Measurements from ENCODE around the gene ETFDH. TPM values are rescaled to one million over a fixed set of nuclear protein-coding genes. Genes with fewer than 3 reads are reported as not detected.
"Not testable (repeated sequence)": the region's sequence is repeated elsewhere in the genome, so short reads cannot be mapped to it uniquely, and the experiment has no call there.

ETFDH gene
- total RNA-seq, 2 experiments from 2014 or later, result 13.3 to 19.2 TPM

GRCh38 chr4:158652920-158653319 lies 19.2 kb upstream of the ETFDH start:
- peak overlapping the region; percentile 70 for H2AFZ ChIP-seq (ENCODE audit: low read length)
- no peak overlapping the region for H3K4me3 ChIP-seq (ENCODE audit: low read depth, low read length, poor library complexity, severe bottlenecking)
- no peaks in the 10 kb centered on the region for H3K79me2 ChIP-seq (ENCODE audit: insufficient read depth, low read depth, low read length)
- no peaks in the 10 kb centered on the region for H3K4me1 ChIP-seq (ENCODE audit: insufficient read depth, low read length, poor library complexity, severe bottlenecking)
- TF ChIP-seq EZH2phosphoT487 (IDR thresholded peaks at IDR 0.05; ENCODE audit: borderline replicate concordance, low read depth, low read length), result no peak
- TF ChIP-seq, protein P1, sequence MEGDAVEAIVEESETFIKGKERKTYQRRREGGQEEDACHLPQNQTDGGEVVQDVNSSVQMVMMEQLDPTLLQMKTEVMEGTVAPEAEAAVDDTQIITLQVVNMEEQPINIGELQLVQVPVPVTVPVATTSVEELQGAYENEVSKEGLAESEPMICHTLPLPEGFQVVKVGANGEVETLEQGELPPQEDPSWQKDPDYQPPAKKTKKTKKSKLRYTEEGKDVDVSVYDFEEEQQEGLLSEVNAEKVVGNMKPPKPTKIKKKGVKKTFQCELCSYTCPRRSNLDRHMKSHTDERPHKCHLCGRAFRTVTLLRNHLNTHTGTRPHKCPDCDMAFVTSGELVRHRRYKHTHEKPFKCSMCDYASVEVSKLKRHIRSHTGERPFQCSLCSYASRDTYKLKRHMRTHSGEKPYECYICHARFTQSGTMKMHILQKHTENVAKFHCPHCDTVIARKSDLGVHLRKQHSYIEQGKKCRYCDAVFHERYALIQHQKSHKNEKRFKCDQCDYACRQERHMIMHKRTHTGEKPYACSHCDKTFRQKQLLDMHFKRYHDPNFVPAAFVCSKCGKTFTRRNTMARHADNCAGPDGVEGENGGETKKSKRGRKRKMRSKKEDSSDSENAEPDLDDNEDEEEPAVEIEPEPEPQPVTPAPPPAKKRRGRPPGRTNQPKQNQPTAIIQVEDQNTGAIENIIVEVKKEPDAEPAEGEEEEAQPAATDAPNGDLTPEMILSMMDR (conservative IDR thresholded peaks at IDR 0.05; ENCODE audit: low read length), result no peak
- intact Hi-C loops (cut with micrococcal nuclease; ENCODE audit: unreplicated experiment), result no loop called here
- no peak overlapping the region for H3K27ac ChIP-seq (ENCODE audit: low read depth, low read length, poor library complexity, severe bottlenecking)
- no peaks in the 10 kb centered on the region for H4K20me1 ChIP-seq (ENCODE audit: insufficient read depth, low read length)
- H3K4me2 ChIP-seq (ENCODE audit: low read length), result peak overlapping the region; percentile 11; the same call in 1 of the 2 replicates
- H3K36me3 ChIP-seq (ENCODE audit: insufficient read depth, low read length), result no peaks in the 10 kb centered on the region
- H3K9me2 ChIP-seq (ENCODE audit: insufficient read depth, low read length), result no peaks in the 10 kb centered on the region
- POLR2A ChIA-PET, result no interaction called here
- H3K9me3 ChIP-seq (ENCODE audit: low read length), result no peaks in the 10 kb centered on the region
- no peak for DNase-seq (ENCODE audit: low spot score)
- CTCF ChIA-PET (ENCODE audit: unreplicated experiment), result no interaction called here
- BruUV-seq (replicated peaks), result no TSS peak

DNA sequence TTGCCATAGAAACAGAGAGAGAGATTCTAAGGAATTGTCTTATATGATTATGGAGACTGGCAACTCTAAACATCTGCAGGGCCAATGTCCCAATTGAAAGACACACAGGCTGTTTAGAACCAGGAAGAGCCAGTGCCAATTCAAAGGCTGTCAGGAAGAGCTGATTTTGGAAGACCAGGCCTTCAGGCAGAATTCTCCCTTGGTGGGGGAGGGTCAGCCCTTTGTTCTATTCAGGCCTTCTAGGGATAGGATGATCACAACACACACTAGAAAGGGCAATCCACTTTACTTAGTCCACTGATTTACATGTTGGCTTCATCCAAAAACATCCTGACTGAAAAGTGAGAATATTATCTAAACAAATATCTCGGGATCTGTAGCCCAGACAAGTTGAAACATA lies 15.7 kb upstream of the ETFDH start:
- intact Hi-C loops (cut with micrococcal nuclease; ENCODE audit: unreplicated experiment), result no loop called here
- Histone ChIP-seq H2AFZ (ENCODE audit: low read length) (no peak overlapping the region), H3K4me1 (ENCODE audit: insufficient read depth, low read length, poor library complexity, severe bottlenecking) (no peaks in the 10 kb centered on the region), H3K9me3 (ENCODE audit: low read length) (no peaks in the 10 kb centered on the region), H3K36me3 (ENCODE audit: insufficient read depth, low read length) (no peaks in the 10 kb centered on the region), H3K27ac (ENCODE audit: low read depth, low read length, poor library complexity, severe bottlenecking) (no peak overlapping the region), H3K4me2 (ENCODE audit: low read length) (no peak overlapping the region), H4K20me1 (ENCODE audit: insufficient read depth, low read length) (no peaks in the 10 kb centered on the region), H3K4me3 (ENCODE audit: low read depth, low read length, poor library complexity, severe bottlenecking) (no peak overlapping the region), H3K79me2 (ENCODE audit: insufficient read depth, low read depth, low read length) (no peaks in the 10 kb centered on the region), H3K9me2 (ENCODE audit: insufficient read depth, low read length) (no peaks in the 10 kb centered on the region)
- ChIA-PET CTCF (ENCODE audit: unreplicated experiment) (interaction anchor here (0.6 kb wide), 1 partner anchor 496 kb away, joined by 4 read pairs; no protein-coding TSS in a partner anchor), POLR2A (interaction anchor here (0.6 to 0.7 kb wide), 3 partner anchors 26 to 445 kb away, joined by 3 to 4 read pairs (median 4); no protein-coding TSS in a partner anchor)
- no TSS peak for BruUV-seq (replicated peaks)
- no peak for DNase-seq (ENCODE audit: low spot score)
- no peak for TF ChIP-seq EZH2phosphoT487 (IDR thresholded peaks at IDR 0.05; ENCODE audit: borderline replicate concordance, low read depth, low read length)
- TF ChIP-seq, protein P1 (conservative IDR thresholded peaks at IDR 0.05; ENCODE audit: low read length), result no peak

GRCh38 chr4:158657291-158657690 lies 14.8 kb upstream of the ETFDH start:
- intact Hi-C loops (cut with micrococcal nuclease; ENCODE audit: unreplicated experiment), result no loop called here
- H3K4me3 ChIP-seq (ENCODE audit: low read depth, low read length, poor library complexity, severe bottlenecking), result no peak overlapping the region
- no peaks in the 10 kb centered on the region for H3K9me3 ChIP-seq (ENCODE audit: low read length)
- no peak overlapping the region for H2AFZ ChIP-seq (ENCODE audit: low read length)
- no peaks in the 10 kb centered on the region for H3K79me2 ChIP-seq (ENCODE audit: insufficient read depth, low read depth, low read length)
- ChIA-PET POLR2A (interaction anchor here (0.6 to 0.7 kb wide), 2 partner anchors 141 to 582 kb away, joined by 3 read pairs; no protein-coding TSS in a partner anchor), CTCF (ENCODE audit: unreplicated experiment) (no interaction called here)
- H3K9me2 ChIP-seq (ENCODE audit: insufficient read depth, low read length), result no peaks in the 10 kb centered on the region
- H3K36me3 ChIP-seq (ENCODE audit: insufficient read depth, low read length), result no peaks in the 10 kb centered on the region
- DNase-seq (ENCODE audit: low spot score), result no peak
- no peak overlapping the region for H3K27ac ChIP-seq (ENCODE audit: low read depth, low read length, poor library complexity, severe bottlenecking)
- no TSS peak for BruUV-seq (replicated peaks)
- TF ChIP-seq, protein P1 (conservative IDR thresholded peaks at IDR 0.05; ENCODE audit: low read length), result no peak
- TF ChIP-seq EZH2phosphoT487 (IDR thresholded peaks at IDR 0.05; ENCODE audit: borderline replicate concordance, low read depth, low read length), result no peak
- no peaks in the 10 kb centered on the region for H4K20me1 ChIP-seq (ENCODE audit: insufficient read depth, low read length)
- H3K4me2 ChIP-seq (ENCODE audit: low read length), result no peak overlapping the region
- H3K4me1 ChIP-seq (ENCODE audit: insufficient read depth, low read length, poor library complexity, severe bottlenecking), result no peaks in the 10 kb centered on the region

DNA sequence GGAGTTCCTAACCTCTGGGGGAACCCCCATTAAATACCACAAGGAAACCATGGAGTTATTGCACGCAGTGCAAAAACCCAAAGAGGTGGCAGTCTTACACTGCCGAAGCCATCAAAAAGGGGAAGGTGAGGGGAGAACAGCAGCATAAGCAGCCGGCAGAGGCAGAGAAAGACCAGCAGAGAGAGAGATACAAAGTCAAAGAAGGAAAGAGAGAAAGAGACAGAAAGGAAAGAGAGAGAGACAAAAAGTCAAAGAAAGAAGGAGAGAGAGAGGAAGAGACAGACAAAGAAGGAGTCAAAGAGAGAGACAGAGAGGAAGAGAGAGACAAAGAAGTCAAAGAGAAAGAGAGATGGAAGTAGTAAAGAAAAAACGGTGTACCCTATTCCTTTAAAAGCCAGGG lies 8.8 kb upstream of the ETFDH start:
- POLR2A ChIA-PET; CTCF ChIA-PET (ENCODE audit: unreplicated experiment); BruUV-seq (replicated peaks); H3K9me2 ChIP-seq (ENCODE audit: insufficient read depth, low read length); H3K4me1 ChIP-seq (ENCODE audit: insufficient read depth, low read length, poor library complexity, severe bottlenecking); H4K20me1 ChIP-seq (ENCODE audit: insufficient read depth, low read length); intact Hi-C loops (cut with micrococcal nuclease; ENCODE audit: unreplicated experiment); H3K27ac ChIP-seq (ENCODE audit: low read depth, low read length, poor library complexity, severe bottlenecking); H3K9me3 ChIP-seq (ENCODE audit: low read length); H3K4me3 ChIP-seq (ENCODE audit: low read depth, low read length, poor library complexity, severe bottlenecking); H2AFZ ChIP-seq (ENCODE audit: low read length); DNase-seq (ENCODE audit: low spot score); H3K4me2 ChIP-seq (ENCODE audit: low read length): not testable (repeated sequence)
- Histone ChIP-seq H3K79me2 (ENCODE audit: insufficient read depth, low read depth, low read length) (peaks cover 16% of the 10 kb centered on the region), H3K36me3 (ENCODE audit: insufficient read depth, low read length) (peaks cover 30% of the 10 kb centered on the region)

Measured in OCI-LY7 (cell line).